HG03354 (cell line): Measurements from ENCODE around the gene ANXA2.

ENCODE experiments used
- ATAC-seq: cut with Tn5 transposase; IDR thresholded peaks from one replicate; pipeline ENCODE4 v1.9.1; 2021; ENCODE audit warnings: mild to moderate bottlenecking; ENCODE audit not compliant: unreplicated experiment, poor library complexity, severe bottlenecking

Gene ANXA2

DNA sequence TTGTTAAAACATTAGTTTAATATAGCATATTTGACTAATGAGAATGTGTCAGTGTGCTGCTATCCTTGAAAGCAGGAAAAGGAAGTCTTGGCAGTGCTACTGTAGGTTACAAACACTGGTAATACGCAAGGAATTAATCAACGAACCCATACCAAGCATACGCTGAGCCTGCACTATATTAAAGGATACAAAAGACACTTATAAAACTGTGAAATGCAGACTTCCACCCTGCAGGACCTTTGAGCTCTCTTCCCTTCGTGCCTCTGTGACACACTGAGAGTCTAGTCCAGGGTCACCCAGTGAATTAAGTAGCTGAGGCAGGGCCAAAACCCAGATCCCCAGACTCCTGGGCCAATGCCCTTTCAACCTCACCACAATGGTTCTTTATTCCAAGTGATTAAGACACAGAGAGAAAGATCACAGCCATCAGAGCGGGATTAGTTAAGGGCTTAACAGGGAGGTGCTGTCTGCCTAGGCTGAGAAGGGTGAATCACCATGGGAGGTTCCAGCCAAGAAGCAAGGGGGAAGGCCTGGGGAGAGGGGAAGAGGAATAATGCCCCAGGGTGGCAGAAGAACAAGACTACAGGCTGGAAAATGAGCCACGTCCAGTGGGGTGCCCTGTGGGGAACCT is 6.8 kb downstream of the ANXA2 start:
- no peak for ATAC-seq

- ATAC-seq, result no peak
Measured at GRCh38 chr15:60390231-60390630, 7.6 kb downstream of the ANXA2 start.

DNA sequence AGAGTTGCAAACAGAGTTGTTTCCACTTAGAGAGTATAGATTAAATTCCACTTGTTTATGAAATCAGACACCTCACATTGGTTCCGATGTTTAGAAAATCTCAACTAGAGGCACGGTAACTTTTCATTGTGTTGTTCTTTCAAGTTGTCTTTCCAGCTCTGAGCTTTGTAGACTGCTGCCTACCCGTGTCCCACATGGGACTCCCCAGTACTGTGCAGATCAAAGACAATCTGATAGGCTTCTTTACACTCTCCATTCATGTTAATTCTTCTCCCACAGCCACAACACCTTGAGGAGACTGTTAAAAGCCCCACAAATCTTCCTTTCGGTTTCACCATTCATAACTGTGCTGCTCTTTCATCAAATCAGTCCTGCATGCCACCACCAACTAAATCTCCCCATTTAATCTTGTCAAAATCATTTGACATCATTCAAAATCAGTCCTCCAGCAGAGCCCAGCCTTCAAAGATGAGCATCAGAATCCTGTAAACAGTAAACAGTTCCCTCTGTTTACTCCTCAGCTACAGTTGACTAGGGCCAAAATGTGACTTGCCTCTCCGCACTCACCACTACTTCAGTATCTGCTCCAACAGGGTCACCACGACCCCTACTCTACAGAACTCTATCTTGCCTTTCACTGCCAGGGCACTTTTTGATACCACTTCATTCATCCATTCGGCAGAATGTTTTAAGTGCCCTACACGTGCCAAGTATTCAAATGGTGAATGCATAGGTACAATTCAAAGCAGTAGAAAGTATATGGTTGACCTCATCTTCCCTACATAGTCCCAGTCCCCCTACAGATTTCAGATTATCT is 8.3 kb downstream of the ANXA2 start:
- peak; percentile 62 for ATAC-seq

DNA sequence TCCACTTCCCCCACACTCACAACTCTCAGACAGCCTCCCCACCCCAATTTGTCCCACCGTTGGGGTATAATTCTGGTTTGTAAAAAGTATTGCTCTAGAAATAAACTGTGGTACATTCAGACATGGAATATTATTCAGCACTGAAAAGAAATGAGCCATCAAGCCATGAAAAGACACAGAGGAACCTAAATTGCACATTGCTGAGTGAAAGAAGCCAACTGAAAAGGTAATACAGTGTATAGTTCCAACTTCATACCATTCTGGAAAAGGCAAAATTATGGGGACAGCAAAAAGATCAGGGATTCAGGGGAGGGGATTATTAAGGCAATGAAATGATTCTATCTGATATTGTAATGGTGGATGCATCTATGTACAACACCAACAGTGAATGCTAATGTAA is 10.5 kb downstream of the ANXA2 start:
- ATAC-seq, result no peak

- ATAC-seq, result no peak
Measured at GRCh38 chr15:60386615-60387014, 11.2 kb downstream of the ANXA2 start.

DNA sequence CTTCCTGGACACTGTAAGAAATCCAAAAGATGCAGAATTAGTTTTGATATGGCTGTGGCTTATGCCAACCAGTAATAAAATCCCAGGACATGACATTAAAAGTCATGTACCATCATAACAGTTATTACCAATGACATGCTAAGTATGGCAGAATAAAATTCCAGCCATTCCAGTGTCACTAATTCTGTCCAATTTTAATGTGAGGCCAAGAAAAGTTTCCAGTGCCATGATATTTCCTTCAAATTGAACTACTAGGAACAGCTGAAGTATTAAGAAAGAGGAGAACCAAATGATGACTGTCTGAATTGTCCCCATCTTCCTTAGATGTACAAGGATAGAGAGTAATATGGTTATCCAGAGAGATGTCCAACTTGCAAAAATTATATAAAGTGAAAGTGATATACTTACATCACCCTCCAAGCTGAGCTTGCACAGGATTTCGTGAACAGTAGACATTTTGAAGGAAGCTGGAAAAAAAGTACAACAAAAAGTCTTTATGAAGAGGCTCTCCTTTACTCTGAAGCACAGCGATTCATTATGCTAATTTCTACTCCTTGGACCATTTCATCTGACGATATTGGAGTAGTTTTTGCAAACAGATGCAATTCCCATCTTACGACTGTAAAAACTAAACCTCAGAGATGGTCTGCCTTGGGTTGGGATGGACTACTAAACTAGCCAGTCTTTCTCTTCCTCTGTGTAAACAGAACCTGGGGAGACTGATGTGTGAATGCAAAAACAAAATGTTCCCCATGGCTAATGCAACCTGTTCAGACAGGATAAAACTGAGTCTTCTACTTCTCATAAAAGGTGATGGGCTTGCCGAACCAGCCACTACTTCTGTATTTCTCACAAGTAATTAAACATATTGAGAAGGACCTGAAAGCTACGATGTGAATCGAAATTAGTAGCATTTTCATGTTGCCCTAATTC is 11.9 kb downstream of the ANXA2 start:
- ATAC-seq, result no peak

DNA sequence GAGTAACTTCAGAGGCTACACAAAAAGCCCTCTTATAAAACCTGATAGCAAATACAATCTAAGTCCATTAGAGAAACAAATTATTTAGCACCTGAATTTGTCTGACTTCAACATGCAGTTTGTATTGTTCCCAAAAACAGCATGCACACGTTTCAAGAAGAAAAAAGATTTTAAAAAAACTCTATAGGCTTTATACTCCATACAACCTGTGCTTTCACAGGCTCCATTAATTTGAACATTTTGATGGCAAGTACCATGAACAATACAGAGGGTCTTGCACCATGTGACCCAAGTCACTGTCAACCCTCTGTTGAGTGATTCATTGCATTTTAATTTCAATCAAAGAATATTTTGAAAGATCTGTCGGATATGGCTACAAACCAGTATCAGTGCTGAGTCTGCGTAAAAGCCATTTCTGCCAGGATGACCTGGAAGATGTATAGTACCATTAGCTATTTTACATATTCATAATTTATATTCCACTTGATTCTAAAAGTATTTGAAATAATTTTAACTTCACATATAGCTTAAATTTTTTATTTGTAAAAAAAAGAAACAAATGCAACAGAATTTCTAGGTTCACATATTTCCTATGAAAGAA is 13.2 kb downstream of the ANXA2 start:
- no peak for ATAC-seq

- ATAC-seq, result no peak
Measured at GRCh38 chr15:60384053-60384452, 13.7 kb downstream of the ANXA2 start.

DNA sequence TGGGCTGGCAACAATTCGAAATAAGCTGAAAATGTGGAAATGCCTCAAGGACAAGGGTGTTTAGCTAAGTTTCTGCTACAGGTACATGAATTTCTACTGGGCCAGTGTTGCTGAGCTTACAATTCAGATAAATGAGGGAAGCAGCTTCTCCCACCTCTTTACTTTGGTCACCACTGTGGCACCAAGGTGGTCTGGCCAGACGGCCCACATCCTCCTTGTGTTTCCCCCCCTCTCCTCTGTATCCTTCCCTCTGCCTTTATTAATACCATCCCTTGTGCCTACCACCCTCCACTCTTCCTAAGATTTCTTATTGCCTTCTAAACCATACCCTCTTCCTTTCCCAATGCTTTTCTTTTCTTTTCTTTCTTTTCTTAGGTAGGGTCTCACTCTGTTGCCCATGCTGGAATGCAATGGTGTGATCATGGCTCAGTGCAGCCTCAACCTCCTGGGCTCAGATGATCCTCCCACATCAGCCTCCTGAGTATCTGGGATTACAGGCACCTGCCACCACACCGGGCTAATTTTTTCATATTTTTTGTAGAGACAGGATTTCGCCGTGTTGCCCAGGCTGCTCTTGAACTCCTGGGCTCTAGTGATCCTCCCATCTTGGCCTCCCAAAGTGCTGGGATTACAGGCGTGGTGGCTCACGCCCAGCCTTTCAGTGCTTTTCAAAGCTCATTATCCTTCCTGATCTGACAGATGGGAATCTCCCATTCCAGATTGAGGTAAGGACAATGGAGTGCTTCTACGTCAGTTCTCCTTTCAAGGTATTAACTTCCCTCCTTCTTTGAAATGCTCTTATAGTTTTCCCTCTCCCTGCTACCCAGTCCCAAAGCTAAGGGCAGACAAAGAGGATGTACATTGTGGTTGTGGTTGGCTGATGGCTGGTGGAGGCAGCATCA is 14.8 kb downstream of the ANXA2 start:
- ATAC-seq, result no peak

DNA sequence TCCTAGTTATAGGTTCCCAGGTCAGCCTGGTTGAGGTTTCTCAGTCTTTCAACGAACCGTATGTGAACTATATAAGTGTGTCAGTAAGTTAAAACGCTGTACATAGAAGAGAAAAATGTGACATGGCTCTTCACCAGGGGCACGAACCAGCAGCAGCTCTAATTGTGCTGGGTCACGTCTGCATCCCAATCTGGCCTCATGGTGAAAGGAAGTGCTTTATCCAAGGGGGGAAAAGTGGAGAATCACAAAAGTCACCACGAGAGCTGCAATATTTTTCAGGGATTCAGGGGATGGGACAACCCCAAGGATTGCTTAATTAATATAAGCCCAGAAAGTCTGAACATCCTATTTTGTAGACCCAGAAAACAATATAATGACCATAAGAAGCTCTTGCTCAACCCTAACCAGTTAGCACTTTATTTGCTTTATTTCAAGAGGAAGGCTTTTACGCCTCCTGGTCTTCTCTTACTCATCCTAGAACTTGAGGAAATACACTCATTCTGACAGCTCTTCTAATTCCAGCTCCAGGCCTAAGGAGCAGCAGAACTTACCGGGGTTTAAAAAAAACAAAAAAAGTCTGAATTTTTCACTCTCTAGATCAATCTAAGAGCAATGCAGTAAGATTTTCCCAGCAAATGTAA is 16.5 kb downstream of the ANXA2 start:
- ATAC-seq, result no peak

DNA sequence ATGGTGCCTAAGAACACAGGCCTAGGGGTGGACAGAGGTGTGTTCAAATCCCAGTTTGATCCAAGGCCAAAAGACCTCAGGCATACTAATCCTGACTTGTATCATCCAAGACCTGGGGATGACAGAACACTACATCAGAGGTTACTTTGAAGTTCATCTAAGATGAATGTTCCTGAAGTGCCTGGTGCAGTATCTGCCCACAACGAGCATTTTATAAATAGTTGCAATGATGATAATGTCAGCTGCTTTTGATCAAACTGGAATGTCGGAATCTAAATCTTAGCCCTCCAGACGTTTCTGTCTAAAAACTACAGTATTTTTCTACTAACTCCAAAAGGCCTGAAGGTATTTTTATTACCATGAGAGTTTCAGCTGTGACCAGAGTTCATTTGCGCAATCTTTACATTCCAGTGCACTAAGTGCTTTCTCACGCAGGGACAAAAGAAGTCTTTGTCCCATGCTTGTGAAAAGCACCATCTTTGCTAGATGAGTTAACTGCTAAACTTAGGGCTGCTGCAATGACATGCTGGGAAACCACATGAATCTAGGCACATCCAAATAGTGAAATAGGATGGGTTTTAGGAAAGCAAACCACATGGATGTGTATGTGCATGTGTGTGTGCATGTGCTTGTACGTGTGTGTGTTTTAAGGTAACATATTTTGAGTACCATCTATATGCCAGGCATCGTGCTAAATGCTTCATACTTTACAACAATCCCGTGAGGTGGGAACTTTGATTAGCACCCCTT is 18.1 kb downstream of the ANXA2 start:
- no peak for ATAC-seq

DNA sequence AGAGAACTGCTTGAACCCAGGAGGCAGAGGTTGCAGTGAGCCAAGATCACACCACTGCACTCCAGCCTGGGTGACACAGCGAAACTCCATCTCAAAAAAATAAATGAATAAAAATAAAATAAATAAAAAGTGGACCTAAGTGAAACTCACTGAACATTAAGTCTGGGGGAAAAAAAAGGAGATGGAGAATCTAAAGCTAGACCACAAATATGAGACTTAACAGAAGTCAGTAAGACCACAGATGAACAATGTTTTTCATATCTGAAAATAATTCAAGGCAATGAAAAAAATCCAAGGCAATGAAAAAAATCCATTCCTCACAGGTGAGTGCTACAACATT is 18.6 kb downstream of the ANXA2 start:
- ATAC-seq, result no peak

DNA sequence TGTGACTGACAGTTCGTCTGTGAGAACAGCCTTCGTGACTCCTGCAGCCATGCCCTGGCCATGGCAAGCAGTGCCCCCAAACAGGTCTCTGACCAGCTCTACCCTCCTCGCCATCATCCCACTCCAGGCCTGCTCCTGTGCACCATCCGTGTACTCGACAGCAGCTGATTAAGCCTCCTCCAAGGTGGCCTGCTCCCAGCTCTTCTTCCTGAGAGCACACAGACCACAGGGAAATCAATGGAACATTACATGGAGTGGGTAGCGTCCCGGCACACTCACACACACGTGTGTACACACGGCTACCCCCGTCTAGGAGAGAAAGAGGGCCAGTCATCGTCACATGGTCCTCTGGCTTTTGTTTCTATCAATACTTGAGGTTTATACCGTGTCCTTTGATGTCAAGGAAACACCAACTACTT is 21.1 kb downstream of the ANXA2 start:
- no peak for ATAC-seq

GRCh38 chr15:60375306-60375705 is 22.5 kb downstream of the ANXA2 start:
- no peak for ATAC-seq

GRCh38 chr15:60374628-60375081 is 23.1 kb downstream of the ANXA2 start:
- no peak for ATAC-seq

DNA sequence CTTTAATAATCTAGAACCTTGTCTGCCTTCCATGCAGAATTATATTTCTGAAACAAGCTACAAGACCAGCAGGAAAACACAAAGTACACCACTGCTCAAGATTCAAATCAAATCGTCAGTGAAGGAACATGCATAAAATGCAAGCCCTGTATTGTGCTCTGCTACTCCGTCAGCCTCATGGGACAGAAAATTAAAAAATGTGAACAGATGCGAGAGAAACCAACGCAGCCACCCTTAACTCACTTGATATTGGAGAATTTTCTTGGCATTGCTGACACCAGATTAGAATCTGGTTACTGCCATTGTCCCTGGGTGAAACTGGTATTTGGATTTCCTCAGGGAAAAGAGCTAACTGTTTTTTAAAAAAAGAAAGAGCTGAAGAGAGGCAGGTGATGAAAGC is 23.6 kb downstream of the ANXA2 start:
- ATAC-seq, result no peak

DNA sequence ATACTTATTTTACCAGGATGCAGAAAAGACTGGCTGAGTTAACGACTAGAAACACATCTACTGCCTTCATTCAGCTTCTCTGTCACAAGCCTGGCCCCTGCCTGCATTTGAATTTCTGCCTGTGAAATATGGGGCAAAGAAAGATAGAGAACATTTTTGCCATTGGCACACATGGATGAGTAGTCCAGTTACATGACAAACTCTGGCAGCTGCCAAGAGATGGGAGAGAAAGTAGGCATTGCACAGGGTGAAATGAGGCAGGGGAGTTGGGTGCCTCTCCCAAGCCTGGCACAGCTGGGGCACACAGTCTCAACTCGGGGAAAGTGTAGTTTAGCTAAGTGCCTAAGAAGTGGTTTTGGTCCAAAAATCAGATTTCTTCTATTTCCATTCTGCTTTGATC is 24.0 kb downstream of the ANXA2 start:
- no peak for ATAC-seq

- no peak for ATAC-seq
Measured at GRCh38 chr15:60373327-60373726, 24.5 kb downstream of the ANXA2 start.
